HepG2 (cell line): ENCODE results near the gene SLC23A3. TPM values are rescaled to one million over a fixed set of nuclear protein-coding genes. Genes with fewer than 3 reads are reported as not detected.
A peak's percentile ranks its signal among the peaks of the same experiment; 100 is the strongest.

Experiments used
- BRCA1 ChIP-seq: sonication (generic); formaldehyde crosslinking; IDR thresholded peaks from 2 replicates; pipeline ENCODE4 v1.4.0; 2020; ENCODE audit warnings: missing genetic modification reagents
- CEBPG ChIP-seq: IDR thresholded peaks from 2 replicates; pipeline ENCODE4 v1.6.1; 2016
- HNF4G ChIP-seq, 2 experiments: sonication (generic) in 1 of 2; formaldehyde crosslinking in 1 of 2; IDR thresholded peaks; 2 replicates each; pipeline versions ENCODE4 v1.4.0 to v1.6.1; 2011 to 2020; ENCODE audit warnings: borderline replicate concordance in 2 of 2, low read depth in 2 of 2, mild to moderate bottlenecking in 2 of 2, low read length in 1 of 2, missing genetic modification reagents in 1 of 2, moderate library complexity in 1 of 2
- KDM3A ChIP-seq: IDR thresholded peaks from 2 replicates; pipeline ENCODE4 v1.6.1; 2018; ENCODE audit warnings: low read depth, missing compliant biosample characterization
- MIER3 ChIP-seq: IDR thresholded peaks from 2 replicates; pipeline ENCODE4 v1.6.1; 2016; ENCODE audit warnings: missing compliant biosample characterization, borderline replicate concordance
- MXI1 ChIP-seq: IDR thresholded peaks from 3 replicates; pipeline ENCODE4 v1.6.1; 2012; ENCODE audit warnings: low read depth, low read length, inconsistent platforms, borderline replicate concordance
- PAX8 ChIP-seq: sonication (generic); formaldehyde crosslinking; IDR thresholded peaks from 2 replicates; pipeline ENCODE4 v1.8.0; 2022; ENCODE audit warnings: mild to moderate bottlenecking, missing genetic modification reagents, borderline replicate concordance
- PITX1 ChIP-seq: sonication (generic); formaldehyde crosslinking; IDR thresholded peaks from 2 replicates; pipeline ENCODE4 v1.5.1; 2020; ENCODE audit warnings: mild to moderate bottlenecking, missing genetic modification reagents
- SAP130 ChIP-seq: IDR thresholded peaks from 2 replicates; pipeline ENCODE4 v1.6.1; 2016; ENCODE audit warnings: low read depth
- SATB2 ChIP-seq: sonication (generic); formaldehyde crosslinking; IDR thresholded peaks from 2 replicates; pipeline ENCODE4 v1.5.0; 2020; ENCODE audit warnings: missing genetic modification reagents
- SPEN ChIP-seq: sonication (generic); formaldehyde crosslinking; IDR thresholded peaks from 2 replicates; pipeline ENCODE4 v1.5.1; 2020; ENCODE audit warnings: low read depth, mild to moderate bottlenecking, missing genetic modification reagents
- TMF1 ChIP-seq: sonication (generic); formaldehyde crosslinking; IDR thresholded peaks from 2 replicates; pipeline ENCODE4 v1.8.1; 2022; ENCODE audit warnings: low read depth, missing genetic modification reagents
- ZFP90 ChIP-seq: sonication (generic); formaldehyde crosslinking; IDR thresholded peaks from 2 replicates; pipeline ENCODE4 v1.8.0; 2022; ENCODE audit warnings: missing genetic modification reagents, mild to moderate bottlenecking, inconsistent platforms, borderline replicate concordance
- ZNF12 ChIP-seq: sonication (generic); formaldehyde crosslinking; IDR thresholded peaks from 2 replicates; pipeline ENCODE4 v1.5.0; 2020; ENCODE audit warnings: missing genetic modification reagents
- ZNF549 ChIP-seq: sonication (generic); formaldehyde crosslinking; IDR thresholded peaks from 2 replicates; pipeline ENCODE4 v1.5.0; 2020; ENCODE audit warnings: missing genetic modification reagents
- ZNF577 ChIP-seq: sonication (generic); formaldehyde crosslinking; IDR thresholded peaks from 2 replicates; pipeline ENCODE4 v1.4.0; 2020; ENCODE audit warnings: mild to moderate bottlenecking, low read depth, missing genetic modification reagents, borderline replicate concordance
- ZNF598 ChIP-seq: sonication (generic); formaldehyde crosslinking; IDR thresholded peaks from 2 replicates; pipeline ENCODE4 v1.5.1; 2020; ENCODE audit warnings: mild to moderate bottlenecking, missing genetic modification reagents, borderline replicate concordance
- ZNF607 ChIP-seq: sonication (generic); formaldehyde crosslinking; IDR thresholded peaks from 2 replicates; pipeline ENCODE4 v1.5.1; 2020; ENCODE audit warnings: missing genetic modification reagents, mild to moderate bottlenecking, borderline replicate concordance
- ZNF768 ChIP-seq: sonication (generic); formaldehyde crosslinking; IDR thresholded peaks from 2 replicates; pipeline ENCODE4 v1.4.0; 2020; ENCODE audit warnings: missing genetic modification reagents
- ZSCAN20 ChIP-seq: sonication (generic); formaldehyde crosslinking; IDR thresholded peaks from 2 replicates; pipeline ENCODE4 v1.4.0; 2020; ENCODE audit warnings: missing genetic modification reagents, mild to moderate bottlenecking, borderline replicate concordance
- ZSCAN30 ChIP-seq: sonication (generic); formaldehyde crosslinking; IDR thresholded peaks from 2 replicates; pipeline ENCODE4 v1.5.0; 2020; ENCODE audit warnings: mild to moderate bottlenecking, missing genetic modification reagents
- polyA plus RNA-seq, 8 experiments: library from polyadenylated mRNA; depleted of rRNA in 3 of 8; stranded (reverse) in 7 of 8; unstranded in 1 of 8; fragments of >200 nt; fragmentation: Illumina TruSeq in 4 of 8; extraction: Trizol in 4 of 8; gene quantifications; 2 replicates each; pipeline versions ENCODE4 v1.2.1 to v1.2.3, GENCODE V29; 2011 to 2016; ENCODE audit warnings: low read depth in 4 of 8, missing spikeins in 1 of 8, mixed read lengths in 1 of 8; ENCODE audit not compliant: insufficient read depth in 1 of 8
- total RNA-seq, 5 experiments: library from RNA; depleted of rRNA; stranded (reverse); fragments of >200 nt; fragmentation: Illumina TruSeq; extraction: Trizol; gene quantifications; 2 replicates each; pipeline ENCODE4 v1.2.3, GENCODE V29; 2016; ENCODE audit warnings: low read depth in 1 of 5
- TF ChIP-seq, protein P1 (sequence below): sonication (generic); formaldehyde crosslinking; IDR thresholded peaks from 2 replicates; pipeline ENCODE4 v1.8.0; 2022; ENCODE audit warnings: missing genetic modification reagents, mild to moderate bottlenecking, moderate library complexity, borderline replicate concordance
- TF ChIP-seq, protein P2 (sequence below): sonication (generic); formaldehyde crosslinking; IDR thresholded peaks from 2 replicates; pipeline ENCODE4 v1.4.0; 2020; ENCODE audit warnings: mild to moderate bottlenecking, low read depth, missing genetic modification reagents
- TF ChIP-seq, protein P3 (sequence below): sonication (generic); formaldehyde crosslinking; IDR thresholded peaks from 2 replicates; pipeline ENCODE4 v1.8.1; 2023; ENCODE audit warnings: mild to moderate bottlenecking, missing genetic modification reagents, borderline replicate concordance
- TF ChIP-seq, protein P4 (sequence below): sonication (generic); formaldehyde crosslinking; IDR thresholded peaks from 2 replicates; pipeline ENCODE4 v1.4.0; 2020; ENCODE audit warnings: missing genetic modification reagents

SLC23A3 gene
- total and polyA plus RNA-seq, 2 of the 13 experiments (the other 11 are each of a cell fraction or from before 2014, with no cell fraction given) = 0.38 to 0.78 TPM

DNA sequence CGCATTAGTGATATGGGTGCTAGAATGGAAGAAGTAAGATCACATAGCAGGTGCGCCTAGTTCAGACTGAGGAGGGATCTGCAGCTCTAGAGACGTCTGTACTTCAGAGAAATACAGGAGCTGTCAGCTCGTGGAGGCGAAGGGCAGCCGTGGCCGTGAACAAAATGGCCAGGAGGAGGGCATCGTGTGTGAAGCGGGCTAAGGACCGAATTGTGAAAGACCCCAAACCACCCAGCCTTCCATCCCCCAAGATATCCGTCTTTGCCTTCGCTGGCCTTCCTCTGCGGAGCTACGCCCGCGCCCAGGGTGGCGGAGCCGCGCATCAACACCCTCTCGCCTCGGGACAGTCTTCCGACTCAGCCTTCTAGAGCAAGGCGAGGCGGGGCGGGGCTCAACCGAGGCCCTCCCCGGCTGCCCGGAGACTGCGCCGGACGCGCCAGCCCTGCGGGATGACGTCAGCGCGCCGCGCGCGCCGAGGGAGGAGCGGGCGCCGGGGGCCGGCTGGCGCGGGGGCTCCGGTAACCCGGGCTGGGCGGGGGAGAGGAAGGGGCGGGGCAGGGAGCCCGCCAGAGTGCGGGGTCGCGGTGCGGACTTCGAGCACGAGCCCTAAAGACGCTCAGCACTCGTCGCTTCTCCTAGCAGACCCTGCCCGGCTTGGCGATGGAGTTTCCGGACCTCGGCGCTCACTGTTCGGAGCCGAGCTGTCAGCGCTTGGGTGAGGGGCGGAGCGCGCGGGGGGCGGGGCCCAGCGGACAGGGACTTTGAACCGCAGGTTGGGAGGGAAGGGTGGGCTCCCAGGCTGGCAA, 36.7 kb upstream of the SLC23A3 start, which contains the start of gene ZFAND2B (continued):
- TF ChIP-seq, protein P1, sequence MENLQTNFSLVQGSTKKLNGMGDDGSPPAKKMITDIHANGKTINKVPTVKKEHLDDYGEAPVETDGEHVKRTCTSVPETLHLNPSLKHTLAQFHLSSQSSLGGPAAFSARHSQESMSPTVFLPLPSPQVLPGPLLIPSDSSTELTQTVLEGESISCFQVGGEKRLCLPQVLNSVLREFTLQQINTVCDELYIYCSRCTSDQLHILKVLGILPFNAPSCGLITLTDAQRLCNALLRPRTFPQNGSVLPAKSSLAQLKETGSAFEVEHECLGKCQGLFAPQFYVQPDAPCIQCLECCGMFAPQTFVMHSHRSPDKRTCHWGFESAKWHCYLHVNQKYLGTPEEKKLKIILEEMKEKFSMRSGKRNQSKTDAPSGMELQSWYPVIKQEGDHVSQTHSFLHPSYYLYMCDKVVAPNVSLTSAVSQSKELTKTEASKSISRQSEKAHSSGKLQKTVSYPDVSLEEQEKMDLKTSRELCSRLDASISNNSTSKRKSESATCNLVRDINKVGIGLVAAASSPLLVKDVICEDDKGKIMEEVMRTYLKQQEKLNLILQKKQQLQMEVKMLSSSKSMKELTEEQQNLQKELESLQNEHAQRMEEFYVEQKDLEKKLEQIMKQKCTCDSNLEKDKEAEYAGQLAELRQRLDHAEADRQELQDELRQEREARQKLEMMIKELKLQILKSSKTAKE (CRISPR knock-in tag) = peak; percentile 77
- TF ChIP-seq SAP130 (CRISPR knock-in tag) (peak; percentile 85), ZNF12 (no peak), TMF1 (CRISPR knock-in tag) (peak; percentile 87), ZNF577 (no peak), ZNF768 (CRISPR knock-in tag) (peak; percentile 72), ZNF549 (CRISPR knock-in tag) (no peak), ZSCAN30 (peak; percentile 71; the same call in 1 of the 2 replicates), MIER3 (CRISPR knock-in tag) (peak; percentile 87; the same call in 1 of the 2 replicates), SPEN (CRISPR knock-in tag) (peak; percentile 89), PAX8 (CRISPR knock-in tag) (0 out of 2 replicates have a peak, but pooled peaks have one; percentile 86), ZNF598 (CRISPR knock-in tag) (peak; percentile 55; the same call in 1 of the 2 replicates), HNF4G (IDR thresholded peaks at IDR 0.05; ENCODE audit: borderline replicate concordance, low read depth, low read length) (peak; percentile 93), HNF4G (CRISPR knock-in tag; IDR thresholded peaks at IDR 0.05; ENCODE audit: borderline replicate concordance, low read depth) (no peak), MXI1 (peak; percentile 78; the same call in 1 of the 3 replicates), ZFP90 (CRISPR knock-in tag) (peak; percentile 83), BRCA1 (CRISPR knock-in tag) (no peak), CEBPG (CRISPR knock-in tag) (no peak; the same call in 1 of the 2 replicates), ZSCAN20 (CRISPR knock-in tag) (peak; percentile 63; the same call in 1 of the 2 replicates), SATB2 (CRISPR knock-in tag) (0 out of 2 replicates have a peak, but pooled peaks have one; percentile 35), PITX1 (CRISPR knock-in tag) (peak; percentile 88), ZNF607 (peak; percentile 81), KDM3A (CRISPR knock-in tag) (no peak)
- TF ChIP-seq, protein P2, sequence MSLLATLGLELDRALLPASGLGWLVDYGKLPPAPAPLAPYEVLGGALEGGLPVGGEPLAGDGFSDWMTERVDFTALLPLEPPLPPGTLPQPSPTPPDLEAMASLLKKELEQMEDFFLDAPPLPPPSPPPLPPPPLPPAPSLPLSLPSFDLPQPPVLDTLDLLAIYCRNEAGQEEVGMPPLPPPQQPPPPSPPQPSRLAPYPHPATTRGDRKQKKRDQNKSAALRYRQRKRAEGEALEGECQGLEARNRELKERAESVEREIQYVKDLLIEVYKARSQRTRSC (CRISPR knock-in tag) = 0 out of 2 replicates have a peak, but pooled peaks have one; percentile 29
- TF ChIP-seq, protein P3, sequence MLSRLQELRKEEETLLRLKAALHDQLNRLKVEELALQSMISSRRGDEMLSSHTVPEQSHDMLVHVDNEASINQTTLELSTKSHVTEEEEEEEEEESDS = peak; percentile 71; the same call in 1 of the 2 replicates
- TF ChIP-seq, protein P4, sequence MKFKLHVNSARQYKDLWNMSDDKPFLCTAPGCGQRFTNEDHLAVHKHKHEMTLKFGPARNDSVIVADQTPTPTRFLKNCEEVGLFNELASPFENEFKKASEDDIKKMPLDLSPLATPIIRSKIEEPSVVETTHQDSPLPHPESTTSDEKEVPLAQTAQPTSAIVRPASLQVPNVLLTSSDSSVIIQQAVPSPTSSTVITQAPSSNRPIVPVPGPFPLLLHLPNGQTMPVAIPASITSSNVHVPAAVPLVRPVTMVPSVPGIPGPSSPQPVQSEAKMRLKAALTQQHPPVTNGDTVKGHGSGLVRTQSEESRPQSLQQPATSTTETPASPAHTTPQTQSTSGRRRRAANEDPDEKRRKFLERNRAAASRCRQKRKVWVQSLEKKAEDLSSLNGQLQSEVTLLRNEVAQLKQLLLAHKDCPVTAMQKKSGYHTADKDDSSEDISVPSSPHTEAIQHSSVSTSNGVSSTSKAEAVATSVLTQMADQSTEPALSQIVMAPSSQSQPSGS (CRISPR knock-in tag) = peak; percentile 85
